Measurements from ENCODE around the gene KCNK6. TPM values are rescaled to one million over a fixed set of nuclear protein-coding genes. Genes with fewer than 3 reads are reported as not detected.
A peak's percentile ranks its signal among the peaks of the same experiment; 100 is the strongest.

Gene KCNK6
- total RNA-seq, 1 donor from 2014 or later = 0.92 TPM

DNA sequence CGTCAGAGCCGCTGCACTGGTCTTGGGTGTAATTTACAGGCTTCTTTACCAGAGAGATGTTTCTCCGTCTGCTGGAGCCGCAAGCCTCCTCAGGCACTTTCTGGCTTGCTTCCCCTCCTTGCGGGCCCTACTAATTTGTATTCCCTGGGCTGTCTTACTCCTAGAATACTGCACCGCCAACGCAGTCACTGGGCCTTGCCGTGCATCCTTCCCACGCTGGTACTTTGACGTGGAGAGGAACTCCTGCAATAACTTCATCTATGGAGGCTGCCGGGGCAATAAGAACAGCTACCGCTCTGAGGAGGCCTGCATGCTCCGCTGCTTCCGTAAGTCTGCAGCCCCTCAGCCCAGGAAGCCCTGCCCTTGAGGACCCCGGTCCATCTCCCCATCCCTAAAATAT lies 29.7 kb upstream of the KCNK6 start:
- no peak overlapping the region for H3K4me3 Mint-ChIP-seq
- Histone ChIP-seq H3K9ac (no peak overlapping the region), H3K27ac (no peak overlapping the region), H3K4me1 (no peaks in the 10 kb centered on the region), H3K27me3 (no peaks in the 10 kb centered on the region), H3K9me3 (ENCODE audit: low read depth) (no peaks in the 10 kb centered on the region), H4K20me1 (ENCODE audit: low read depth) (no peaks in the 10 kb centered on the region), H3F3A (ENCODE audit: low read depth) (no peaks in the 10 kb centered on the region), H3K79me2 (ENCODE audit: low read depth) (no peaks in the 10 kb centered on the region), H3K4me2 (no peak overlapping the region), H3K36me3 (no peaks in the 10 kb centered on the region), H3K4me3 (no peak overlapping the region), H2AFZ (replicated peaks) (no peak overlapping the region)
- peak overlapping the region; percentile 21 for H3K27ac Mint-ChIP-seq
- H3K4me1 Mint-ChIP-seq = peaks cover 28% of the 10 kb centered on the region
- no peaks in the 10 kb centered on the region for H3K36me3 Mint-ChIP-seq
- H3K9me3 Mint-ChIP-seq = no peaks in the 10 kb centered on the region
- H3K27me3 Mint-ChIP-seq (ENCODE audit: insufficient read depth, low read depth) = no peaks in the 10 kb centered on the region
- DNase-seq (ENCODE audit: low spot score) = no peak
- TF ChIP-seq CTCF (IDR thresholded peaks at IDR 0.05) (no peak), EZH2 (IDR thresholded peaks at IDR 0.05) (no peak), EZH2phosphoT487 (IDR thresholded peaks at IDR 0.05) (no peak)

DNA sequence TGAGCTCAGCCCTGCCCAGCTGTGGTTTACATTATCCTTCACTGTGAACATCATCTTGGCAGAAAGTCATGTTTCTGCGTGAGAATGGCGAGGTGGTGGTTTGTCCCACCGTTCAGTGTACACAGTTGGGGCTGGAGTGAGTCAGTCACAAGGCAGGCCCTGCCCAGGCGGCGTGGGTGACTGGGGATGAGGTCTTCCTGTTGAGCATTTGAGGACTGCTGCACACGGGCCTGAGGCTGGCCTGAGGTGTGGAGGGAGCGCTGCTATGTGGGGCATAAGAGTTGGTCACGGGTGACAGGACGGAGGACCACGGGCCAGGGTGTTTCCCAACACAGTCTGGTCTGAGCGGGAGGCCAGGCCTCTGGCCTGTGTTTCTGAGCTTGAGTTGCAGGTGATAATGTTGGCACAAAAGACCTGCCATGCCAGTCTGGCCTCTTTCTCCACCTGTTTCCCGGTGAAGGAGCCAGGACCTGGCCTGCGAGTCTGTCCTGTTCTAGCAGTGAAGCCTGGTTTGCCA lies 29.0 kb upstream of the KCNK6 start:
- Histone ChIP-seq H2AFZ (replicated peaks) (no peak overlapping the region), H3K36me3 (no peaks in the 10 kb centered on the region), H4K20me1 (ENCODE audit: low read depth) (no peaks in the 10 kb centered on the region), H3K9ac (no peak overlapping the region), H3K79me2 (ENCODE audit: low read depth) (no peaks in the 10 kb centered on the region), H3K9me3 (ENCODE audit: low read depth) (no peaks in the 10 kb centered on the region), H3F3A (ENCODE audit: low read depth) (no peaks in the 10 kb centered on the region), H3K4me3 (no peak overlapping the region), H3K27me3 (no peaks in the 10 kb centered on the region), H3K4me2 (no peak overlapping the region), H3K27ac (no peak overlapping the region), H3K4me1 (no peaks in the 10 kb centered on the region)
- H3K9me3 Mint-ChIP-seq = no peaks in the 10 kb centered on the region
- no peak overlapping the region for H3K4me3 Mint-ChIP-seq
- no peaks in the 10 kb centered on the region for H3K27me3 Mint-ChIP-seq (ENCODE audit: insufficient read depth, low read depth)
- no peak for TF ChIP-seq CTCF (IDR thresholded peaks at IDR 0.05)
- TF ChIP-seq EZH2 (IDR thresholded peaks at IDR 0.05) = no peak
- TF ChIP-seq EZH2phosphoT487 (IDR thresholded peaks at IDR 0.05) = no peak
- DNase-seq (ENCODE audit: low spot score) = no peak
- H3K27ac Mint-ChIP-seq = peak overlapping the region; percentile 65
- H3K4me1 Mint-ChIP-seq = peaks cover 28% of the 10 kb centered on the region
- no peaks in the 10 kb centered on the region for H3K36me3 Mint-ChIP-seq

GRCh38 chr19:38291855-38292254 lies 27.8 kb upstream of the KCNK6 start:
- Histone ChIP-seq H3F3A (ENCODE audit: low read depth) (no peaks in the 10 kb centered on the region), H3K4me2 (no peak overlapping the region), H3K79me2 (ENCODE audit: low read depth) (no peaks in the 10 kb centered on the region), H3K4me3 (no peak overlapping the region), H3K36me3 (no peaks in the 10 kb centered on the region), H2AFZ (replicated peaks) (no peak overlapping the region), H3K9me3 (ENCODE audit: low read depth) (no peaks in the 10 kb centered on the region), H3K9ac (no peak overlapping the region), H3K27me3 (no peaks in the 10 kb centered on the region), H3K4me1 (no peaks in the 10 kb centered on the region), H3K27ac (no peak overlapping the region), H4K20me1 (ENCODE audit: low read depth) (no peaks in the 10 kb centered on the region)
- no peaks in the 10 kb centered on the region for H3K9me3 Mint-ChIP-seq
- no peaks in the 10 kb centered on the region for H3K36me3 Mint-ChIP-seq
- TF ChIP-seq EZH2 (IDR thresholded peaks at IDR 0.05) (no peak), EZH2phosphoT487 (IDR thresholded peaks at IDR 0.05) (no peak)
- DNase-seq (ENCODE audit: low spot score) = no peak
- H3K27me3 Mint-ChIP-seq (ENCODE audit: insufficient read depth, low read depth) = no peaks in the 10 kb centered on the region
- H3K4me3 Mint-ChIP-seq = no peak overlapping the region
- peak overlapping the region; percentile 54 for H3K27ac Mint-ChIP-seq
- H3K4me1 Mint-ChIP-seq = peaks cover 26% of the 10 kb centered on the region

DNA sequence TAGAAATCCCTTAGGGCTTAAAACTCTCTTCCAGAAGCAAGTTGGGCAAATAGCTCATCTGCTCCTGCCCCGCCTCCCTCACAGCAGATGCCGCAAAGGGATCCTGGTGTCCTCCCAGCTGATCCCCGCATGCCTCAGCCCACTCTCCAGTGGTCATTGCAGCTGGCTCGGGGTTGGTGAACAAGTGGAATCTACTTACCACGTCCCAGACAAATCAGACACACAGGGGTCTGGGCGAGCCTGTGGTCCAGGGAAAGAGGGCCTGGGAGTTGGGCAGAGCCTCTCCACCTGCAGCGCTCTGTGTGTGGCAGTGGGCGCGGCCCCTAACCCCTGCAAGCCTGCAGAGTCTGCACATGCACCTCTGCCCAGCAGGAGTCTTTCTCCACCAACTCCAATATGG lies 26.4 kb upstream of the KCNK6 start:
- Histone ChIP-seq H3K27me3 (no peaks in the 10 kb centered on the region), H3K9ac (no peak overlapping the region), H3K79me2 (ENCODE audit: low read depth) (no peaks in the 10 kb centered on the region), H3K4me3 (no peak overlapping the region), H2AFZ (replicated peaks) (no peak overlapping the region), H3K9me3 (ENCODE audit: low read depth) (no peaks in the 10 kb centered on the region), H3K4me2 (no peak overlapping the region), H4K20me1 (ENCODE audit: low read depth) (no peaks in the 10 kb centered on the region), H3K4me1 (no peaks in the 10 kb centered on the region), H3F3A (ENCODE audit: low read depth) (no peaks in the 10 kb centered on the region), H3K27ac (no peak overlapping the region), H3K36me3 (no peaks in the 10 kb centered on the region)
- Mint-ChIP-seq H3K4me1 (peaks cover 19% of the 10 kb centered on the region), H3K4me3 (no peak overlapping the region), H3K36me3 (no peaks in the 10 kb centered on the region), H3K27me3 (ENCODE audit: insufficient read depth, low read depth) (no peaks in the 10 kb centered on the region), H3K27ac (no peak overlapping the region), H3K9me3 (no peaks in the 10 kb centered on the region)
- TF ChIP-seq EZH2phosphoT487 (IDR thresholded peaks at IDR 0.05) = no peak
- no peak for TF ChIP-seq CTCF (IDR thresholded peaks at IDR 0.05)
- TF ChIP-seq EZH2 (IDR thresholded peaks at IDR 0.05) = no peak
- peak; percentile 29 for DNase-seq (ENCODE audit: low spot score)

Data from neural progenitor cell (in vitro differentiated cells).